Lower lobe of right lung (tissue), 2 donors: ENCODE results near the gene BMPR1B. TPM values are rescaled to one million over a fixed set of nuclear protein-coding genes. Genes with fewer than 3 reads are reported as not detected.

Experiments
- ATAC-seq, 2 donors: fragments of 200-7000 bp; cut with Tn5 transposase; one replicate each; pipeline ENCODE4 v1.9.1; 2020 to 2022; ENCODE audit warnings: mild to moderate bottlenecking in 2 of 2, moderate library complexity in 2 of 2
- DNase-seq: peaks from one replicate; pipeline ENCODE4 v3.0.0-alpha.2; 2020
- H3K27ac ChIP-seq: fragments of 200-600 bp; one replicate; pipeline ENCODE4 v1.8.0; 2022
- H3K27me3 ChIP-seq: fragments of 200-600 bp; one replicate; pipeline ENCODE4 v1.8.0; 2022; ENCODE audit warnings: low read depth
- H3K36me3 ChIP-seq: fragments of 200-600 bp; one replicate; pipeline ENCODE4 v1.8.0; 2022; ENCODE audit warnings: mild to moderate bottlenecking
- H3K4me1 ChIP-seq: fragments of 200-600 bp; one replicate; pipeline ENCODE4 v1.8.0; 2022
- H3K4me3 ChIP-seq: fragments of 200-600 bp; one replicate; pipeline ENCODE4 v1.8.0; 2022; ENCODE audit warnings: mild to moderate bottlenecking
- H3K9me3 ChIP-seq: fragments of 200-600 bp; one replicate; pipeline ENCODE4 v1.8.0; 2022
- CTCF ChIP-seq: fragments of 200-600 bp; IDR thresholded peaks from one replicate; pipeline ENCODE4 v1.8.0; 2022; ENCODE audit warnings: antibody characterized with exemption, mild to moderate bottlenecking
- intact Hi-C: fragments of 100-400 bp; cut with DNase I; formaldehyde crosslinking; loops from one replicate; pipeline ENCODE4 v1.11.0; 2022
- total RNA-seq: library from RNA; stranded (reverse); fragmentation: NEBNext Ultra II Directional; extraction: Animal tissue kit (Norgen Biotek cat#: 25700); gene quantifications from one replicate; pipeline ENCODE4 v1.2.1, GENCODE V29; 2021
- donor health status: DM: no; HTN: yes; CAD: no; lungs with severe emphysema.

Gene BMPR1B
- total RNA-seq, 1 donor from 2014 or later, result 6.0 TPM

- intact Hi-C loops, result no loop called here
- no peaks in the 10 kb centered on the region for H3K36me3 ChIP-seq
- no peaks in the 10 kb centered on the region for H3K9me3 ChIP-seq
- H3K4me3 ChIP-seq, result no peak overlapping the region
- H3K27me3 ChIP-seq, result no peaks in the 10 kb centered on the region
- TF ChIP-seq CTCF, result no peak
- ATAC-seq (no peak), DNase-seq (no peak)
- no peak overlapping the region for H3K27ac ChIP-seq
- H3K4me1 ChIP-seq, result no peaks in the 10 kb centered on the region
These were observed 349.9 kb downstream of the BMPR1B start for GRCh38 chr4:95107635-95108034.

GRCh38 chr4:95108883-95109421, 351.2 kb downstream of the BMPR1B start:
- no peaks in the 10 kb centered on the region for H3K27me3 ChIP-seq
- no peak for TF ChIP-seq CTCF
- H3K4me1 ChIP-seq, result no peaks in the 10 kb centered on the region
- ATAC-seq (no peak), DNase-seq (no peak)
- no peak overlapping the region for H3K27ac ChIP-seq
- no peaks in the 10 kb centered on the region for H3K36me3 ChIP-seq
- intact Hi-C loops, result no loop called here
- no peak overlapping the region for H3K4me3 ChIP-seq
- no peaks in the 10 kb centered on the region for H3K9me3 ChIP-seq

- no peak overlapping the region for H3K4me3 ChIP-seq
- no peak for TF ChIP-seq CTCF
- H3K27me3 ChIP-seq, result no peaks in the 10 kb centered on the region
- ATAC-seq, result no peak
- DNase-seq, result no peak
- intact Hi-C loops, result no loop called here
- no peaks in the 10 kb centered on the region for H3K36me3 ChIP-seq
- H3K4me1 ChIP-seq, result no peaks in the 10 kb centered on the region
- no peak overlapping the region for H3K27ac ChIP-seq
- no peaks in the 10 kb centered on the region for H3K9me3 ChIP-seq
These were observed 356.8 kb downstream of the BMPR1B start for GRCh38 chr4:95114521-95114920.

- intact Hi-C loops, result no loop called here
- no peak for DNase-seq
These were observed 360.7 kb downstream of the BMPR1B start for GRCh38 chr4:95118497-95118896.

GRCh38 chr4:95120456-95120855, 362.7 kb downstream of the BMPR1B start:
- intact Hi-C loops, result no loop called here
- Histone ChIP-seq H3K27ac (no peak overlapping the region), H3K9me3 (no peaks in the 10 kb centered on the region), H3K27me3 (no peaks in the 10 kb centered on the region), H3K4me1 (no peaks in the 10 kb centered on the region), H3K36me3 (no peaks in the 10 kb centered on the region), H3K4me3 (no peak overlapping the region)
- no peak for DNase-seq
- ATAC-seq, result no peak
- TF ChIP-seq CTCF, result no peak

More at GRCh38 chr4:95118497-95118896, 360.7 kb downstream of the BMPR1B start:
- no peak for ATAC-seq
- Histone ChIP-seq H3K9me3 (no peaks in the 10 kb centered on the region), H3K36me3 (no peaks in the 10 kb centered on the region), H3K27ac (no peak overlapping the region), H3K4me1 (no peaks in the 10 kb centered on the region), H3K27me3 (no peaks in the 10 kb centered on the region), H3K4me3 (no peak overlapping the region)
- no peak for TF ChIP-seq CTCF

GRCh38 chr4:95122001-95122400, 364.2 kb downstream of the BMPR1B start:
- no peak for TF ChIP-seq CTCF
- H3K4me3 ChIP-seq, result no peak overlapping the region
- intact Hi-C loops, result no loop called here
- DNase-seq (peak; percentile 39), ATAC-seq (no peak)
- no peak overlapping the region for H3K27ac ChIP-seq
- no peaks in the 10 kb centered on the region for H3K27me3 ChIP-seq
- no peaks in the 10 kb centered on the region for H3K4me1 ChIP-seq
- H3K9me3 ChIP-seq, result no peaks in the 10 kb centered on the region
- no peaks in the 10 kb centered on the region for H3K36me3 ChIP-seq
